ENCODE results near the gene PPIL1.
"Not testable (repeated sequence)": the region's sequence is repeated elsewhere in the genome, so short reads cannot be mapped to it uniquely, and the experiment has no call there.

PPIL1 gene

GRCh38 chr6:36874443-36875249 lies at the start of gene PPIL1:
PPIL1 (minus strand) TSS chr6:36874803; CDS start chr6:36874772, 31 bp downstream.
- DNase-seq (ENCODE audit: low read depth): peak; percentile 80

- DNase-seq (ENCODE audit: low read depth): no peak
Measured at GRCh38 chr6:36924131-36924530, 49.5 kb upstream of the PPIL1 start.

- no peak for DNase-seq (ENCODE audit: low read depth)
Measured at GRCh38 chr6:36920546-36920945, 45.9 kb upstream of the PPIL1 start.

GRCh38 chr6:36920049-36920448 lies 45.4 kb upstream of the PPIL1 start:
- no peak for DNase-seq (ENCODE audit: low read depth)

- DNase-seq (ENCODE audit: low read depth): no peak
Measured at GRCh38 chr6:36917541-36918193, 43.1 kb upstream of the PPIL1 start.

- DNase-seq (ENCODE audit: low read depth): no peak
Measured at GRCh38 chr6:36916126-36916525, 41.5 kb upstream of the PPIL1 start.

- DNase-seq (ENCODE audit: low read depth): no peak
Measured at GRCh38 chr6:36915599-36915998, 41.0 kb upstream of the PPIL1 start.

GRCh38 chr6:36914227-36914794 lies 39.7 kb upstream of the PPIL1 start:
- peak; percentile 32 for DNase-seq (ENCODE audit: low read depth)

GRCh38 chr6:36913082-36913481 lies 38.5 kb upstream of the PPIL1 start:
- no peak for DNase-seq (ENCODE audit: low read depth)

GRCh38 chr6:36912586-36912985 lies 38.0 kb upstream of the PPIL1 start:
- peak; percentile 71 for DNase-seq (ENCODE audit: low read depth)

GRCh38 chr6:36912030-36912454 lies 37.4 kb upstream of the PPIL1 start:
- DNase-seq (ENCODE audit: low read depth): peak; percentile 32

GRCh38 chr6:36908747-36909146 lies 34.1 kb upstream of the PPIL1 start:
- no peak for DNase-seq (ENCODE audit: low read depth)

GRCh38 chr6:36907781-36908180 lies 33.2 kb upstream of the PPIL1 start:
- DNase-seq (ENCODE audit: low read depth): no peak

- DNase-seq (ENCODE audit: low read depth): no peak
Measured at GRCh38 chr6:36906539-36907325, 32.1 kb upstream of the PPIL1 start.

- no peak for DNase-seq (ENCODE audit: low read depth)
Measured at GRCh38 chr6:36904851-36905393, 30.3 kb upstream of the PPIL1 start.

GRCh38 chr6:36904114-36904513 lies 29.5 kb upstream of the PPIL1 start:
- DNase-seq (ENCODE audit: low read depth): no peak

- no peak for DNase-seq (ENCODE audit: low read depth)
Measured at GRCh38 chr6:36897609-36898008, 23.0 kb upstream of the PPIL1 start.

GRCh38 chr6:36893976-36894932 lies 19.7 kb upstream of the PPIL1 start:
- no peak for DNase-seq (ENCODE audit: low read depth)

GRCh38 chr6:36891153-36891552 lies 16.6 kb upstream of the PPIL1 start:
- DNase-seq (ENCODE audit: low read depth): not testable (repeated sequence)

GRCh38 chr6:36890112-36890663 lies 15.6 kb upstream of the PPIL1 start:
- DNase-seq (ENCODE audit: low read depth): no peak
